Measurements from ENCODE around the gene ZBTB45. TPM values are rescaled to one million over a fixed set of nuclear protein-coding genes. Genes with fewer than 3 reads are reported as not detected.

Gene ZBTB45
- total and polyA plus RNA-seq, 7 donors = 6.2 to 13.0 (median 9.8) TPM

DNA sequence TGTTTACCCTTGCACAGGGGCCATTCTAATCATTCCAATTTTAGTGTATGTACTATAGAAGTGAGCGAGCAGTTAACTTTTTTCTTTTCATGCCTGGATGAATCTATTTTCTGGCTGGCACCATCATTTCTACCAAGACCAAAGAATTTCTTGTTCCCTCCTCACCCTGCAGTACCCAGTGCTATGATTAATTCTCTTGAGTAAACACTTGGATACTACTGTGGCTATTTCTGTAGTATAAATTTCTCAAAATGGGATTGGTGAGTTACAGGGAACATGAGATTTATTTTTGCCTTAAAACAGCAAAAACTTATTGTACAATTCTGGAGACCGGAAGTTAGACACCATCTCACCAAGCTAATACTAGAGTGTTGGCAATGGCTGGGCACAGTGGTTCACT is 35.8 kb downstream of the ZBTB45 start:
- TF ChIP-seq, protein P1, sequence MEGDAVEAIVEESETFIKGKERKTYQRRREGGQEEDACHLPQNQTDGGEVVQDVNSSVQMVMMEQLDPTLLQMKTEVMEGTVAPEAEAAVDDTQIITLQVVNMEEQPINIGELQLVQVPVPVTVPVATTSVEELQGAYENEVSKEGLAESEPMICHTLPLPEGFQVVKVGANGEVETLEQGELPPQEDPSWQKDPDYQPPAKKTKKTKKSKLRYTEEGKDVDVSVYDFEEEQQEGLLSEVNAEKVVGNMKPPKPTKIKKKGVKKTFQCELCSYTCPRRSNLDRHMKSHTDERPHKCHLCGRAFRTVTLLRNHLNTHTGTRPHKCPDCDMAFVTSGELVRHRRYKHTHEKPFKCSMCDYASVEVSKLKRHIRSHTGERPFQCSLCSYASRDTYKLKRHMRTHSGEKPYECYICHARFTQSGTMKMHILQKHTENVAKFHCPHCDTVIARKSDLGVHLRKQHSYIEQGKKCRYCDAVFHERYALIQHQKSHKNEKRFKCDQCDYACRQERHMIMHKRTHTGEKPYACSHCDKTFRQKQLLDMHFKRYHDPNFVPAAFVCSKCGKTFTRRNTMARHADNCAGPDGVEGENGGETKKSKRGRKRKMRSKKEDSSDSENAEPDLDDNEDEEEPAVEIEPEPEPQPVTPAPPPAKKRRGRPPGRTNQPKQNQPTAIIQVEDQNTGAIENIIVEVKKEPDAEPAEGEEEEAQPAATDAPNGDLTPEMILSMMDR (IDR thresholded peaks at IDR 0.05) = no peak
- H3K27me3 ChIP-seq (ENCODE audit: insufficient read depth in 3 of 3, low read length in 2 of 3) = no peaks in the 10 kb centered on the region
- H3K4me1 ChIP-seq = no peaks in the 10 kb centered on the region
- intact Hi-C loops (cut with DNase I) = no loop called here
- 89 to 94% (median 93%) methylated on average over 2 of the region's 2 CpGs for WGBS, 3 donors
- H3K27ac ChIP-seq = no peak overlapping the region
- ATAC-seq (no peak), DNase-seq (no peak)
- no peak overlapping the region for H3K4me3 ChIP-seq
- no peaks in the 10 kb centered on the region for H3K9me3 ChIP-seq
- H3K36me3 ChIP-seq (ENCODE audit: insufficient read depth in 1 of 2, low read depth in 1 of 2) = peaks cover 0 to 28% of the 10 kb centered on the region in 2 donors

DNA sequence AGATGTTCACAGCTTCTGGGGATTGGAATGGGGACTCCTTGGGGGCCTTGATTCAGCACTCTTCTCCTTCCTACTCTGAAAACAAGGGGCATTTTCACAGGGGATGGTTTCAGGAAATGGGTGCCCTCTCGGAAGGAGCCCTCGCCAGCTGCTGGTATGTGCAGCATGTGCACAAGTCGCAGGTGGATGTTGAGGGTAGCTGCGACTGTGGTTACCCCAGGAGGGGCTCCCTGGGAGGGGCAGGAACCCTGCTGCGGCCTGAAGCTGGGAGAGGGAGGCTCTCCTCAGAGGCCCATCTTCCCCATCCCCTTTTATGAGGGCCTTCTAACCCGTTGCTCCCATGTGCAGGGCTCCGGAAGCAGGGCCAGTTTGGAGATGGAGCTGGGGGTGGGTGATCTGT is 37.2 kb downstream of the ZBTB45 start:
- TF ChIP-seq, protein P1 (IDR thresholded peaks at IDR 0.05) = no peak
- no peak overlapping the region for H3K27ac ChIP-seq
- H3K9me3 ChIP-seq = no peaks in the 10 kb centered on the region
- ATAC-seq = no peak
- H3K4me1 ChIP-seq = no peaks in the 10 kb centered on the region
- DNase-seq = no peak
- WGBS, 3 donors = 83 to 88% (median 88%) methylated on average over 7 of the region's 7 CpGs
- intact Hi-C loops (cut with DNase I) = no loop called here
- peaks cover 0 to 40% of the 10 kb centered on the region in 2 donors for H3K36me3 ChIP-seq (ENCODE audit: insufficient read depth in 1 of 2, low read depth in 1 of 2)
- H3K27me3 ChIP-seq (ENCODE audit: insufficient read depth in 3 of 3, low read length in 2 of 3) = no peaks in the 10 kb centered on the region
- no peak overlapping the region for H3K4me3 ChIP-seq

- Histone ChIP-seq H3K27ac (no peak overlapping the region), H3K4me3 (no peak overlapping the region), H3K27me3 (ENCODE audit: insufficient read depth in 3 of 3, low read length in 2 of 3) (no peaks in the 10 kb centered on the region), H3K9me3 (no peaks in the 10 kb centered on the region), H3K4me1 (peaks cover 8% of the 10 kb centered on the region), H3K36me3 (ENCODE audit: insufficient read depth in 1 of 2, low read depth in 1 of 2) (peaks cover 0 to 40% of the 10 kb centered on the region in 2 donors)
- intact Hi-C loops (cut with DNase I) = no loop called here
- DNase-seq (no peak), ATAC-seq (no peak)
- TF ChIP-seq, protein P1 (IDR thresholded peaks at IDR 0.05) = no peak
- 78 to 86% (median 85%) methylated on average over 2 of the region's 2 CpGs for WGBS, 3 donors
Measured at GRCh38 chr19:58480831-58481230, 38.8 kb downstream of the ZBTB45 start.

DNA sequence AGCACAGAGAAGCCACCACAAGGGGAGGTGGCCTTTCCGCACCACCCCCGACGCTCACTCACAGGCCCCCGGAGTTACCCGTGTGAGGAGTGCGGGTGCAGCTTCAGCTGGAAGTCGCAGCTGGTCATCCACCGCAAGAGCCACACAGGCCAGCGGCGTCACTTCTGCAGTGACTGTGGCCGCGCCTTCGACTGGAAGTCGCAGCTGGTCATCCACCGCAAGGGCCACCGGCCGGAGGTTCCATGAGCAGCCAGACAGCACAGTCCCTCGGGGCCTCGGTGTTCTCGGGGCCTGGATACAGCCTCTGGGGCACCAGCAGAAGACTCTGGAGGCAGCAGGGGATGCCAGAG is 39.2 kb downstream of the ZBTB45 start:
- peaks cover 8% of the 10 kb centered on the region for H3K4me1 ChIP-seq
- intact Hi-C loops (cut with DNase I) = no loop called here
- H3K4me3 ChIP-seq = no peak overlapping the region
- WGBS, 3 donors = 84 to 91% (median 87%) methylated on average over 17 to 20 of the region's 20 CpGs
- TF ChIP-seq, protein P1 (IDR thresholded peaks at IDR 0.05) = no peak
- DNase-seq (no peak), ATAC-seq (no peak)
- H3K36me3 ChIP-seq (ENCODE audit: insufficient read depth in 1 of 2, low read depth in 1 of 2) = peaks cover 0 to 40% of the 10 kb centered on the region in 2 donors
- H3K27me3 ChIP-seq (ENCODE audit: insufficient read depth in 3 of 3, low read length in 2 of 3) = no peaks in the 10 kb centered on the region
- no peaks in the 10 kb centered on the region for H3K9me3 ChIP-seq
- H3K27ac ChIP-seq = no peak overlapping the region

- no peak overlapping the region for H3K4me3 ChIP-seq
- H3K27me3 ChIP-seq (ENCODE audit: insufficient read depth in 3 of 3, low read length in 2 of 3) = no peaks in the 10 kb centered on the region
- H3K27ac ChIP-seq = no peak overlapping the region
- DNase-seq (no peak), ATAC-seq (no peak)
- no peaks in the 10 kb centered on the region for H3K9me3 ChIP-seq
- peaks cover 12% of the 10 kb centered on the region for H3K4me1 ChIP-seq
- TF ChIP-seq, protein P1 (IDR thresholded peaks at IDR 0.05) = no peak
- WGBS, 3 donors = 80 to 87% (median 86%) methylated on average over 26 to 28 of the region's 28 CpGs
- H3K36me3 ChIP-seq (ENCODE audit: insufficient read depth in 1 of 2, low read depth in 1 of 2) = peaks cover 0 to 40% of the 10 kb centered on the region in 2 donors
- intact Hi-C loops (cut with DNase I) = no loop called here
Measured at GRCh38 chr19:58479736-58480480, 39.7 kb downstream of the ZBTB45 start.
